ENCODE results near the gene SRXN1.

The SRXN1 gene

GRCh38 chr20:653110-653589, at the start of gene SRXN1:
TSS of gene SRXN1 (minus strand) at chr20:653200. CDS start at chr20:653185, 15 bp downstream.
- ChIA-PET CTCF (no interaction called here), POLR2A (no interaction called here)
- peak; percentile 87 for DNase-seq (ENCODE audit: extremely low spot score)
- TF ChIP-seq FOXM1 (IDR thresholded peaks at IDR 0.05; ENCODE audit: borderline replicate concordance) (peak; percentile 57; the same call in 1 of the 2 replicates), ARNT (IDR thresholded peaks at IDR 0.05) (no peak), LEF1 (IDR thresholded peaks at IDR 0.05; ENCODE audit: borderline replicate concordance) (peak; percentile 83; the same call in 1 of the 2 replicates), CTBP1 (IDR thresholded peaks at IDR 0.05; ENCODE audit: borderline replicate concordance) (no peak), BHLHE40 (IDR thresholded peaks at IDR 0.05; ENCODE audit: borderline replicate concordance) (no peak), FOXA1 (IDR thresholded peaks at IDR 0.05) (no peak)

- no peak for DNase-seq (ENCODE audit: extremely low spot score)
- TF ChIP-seq L3MBTL2 (conservative IDR thresholded peaks at IDR 0.05) (no peak), FOXM1 (IDR thresholded peaks at IDR 0.05; ENCODE audit: borderline replicate concordance) (no peak), FOXK2 (IDR thresholded peaks at IDR 0.05) (no peak), BHLHE40 (IDR thresholded peaks at IDR 0.05; ENCODE audit: borderline replicate concordance) (no peak), ELF4 (IDR thresholded peaks at IDR 0.05) (no peak), HDGF (IDR thresholded peaks at IDR 0.05; ENCODE audit: borderline replicate concordance) (no peak), NFRKB (IDR thresholded peaks at IDR 0.05) (no peak), FOXA1 (IDR thresholded peaks at IDR 0.05) (no peak), SP1 (IDR thresholded peaks at IDR 0.05) (no peak), ARNT (IDR thresholded peaks at IDR 0.05) (no peak), ZNF384 (IDR thresholded peaks at IDR 0.05) (no peak), LEF1 (IDR thresholded peaks at IDR 0.05; ENCODE audit: borderline replicate concordance) (no peak), SUZ12 (IDR thresholded peaks at IDR 0.05) (no peak), CTBP1 (IDR thresholded peaks at IDR 0.05; ENCODE audit: borderline replicate concordance) (no peak), PKNOX1 (IDR thresholded peaks at IDR 0.05) (no peak), TARDBP (IDR thresholded peaks at IDR 0.05) (no peak)
- CTCF ChIA-PET = no interaction called here
- POLR2A ChIA-PET = no interaction called here
Measured at GRCh38 chr20:701401-702129, 48.6 kb upstream of the SRXN1 start.

GRCh38 chr20:699811-700338, 46.9 kb upstream of the SRXN1 start:
- ChIA-PET CTCF (interaction anchor here (0.7 kb wide), 1 partner anchor 33 kb away, joined by 3 read pairs; no protein-coding TSS in a partner anchor), POLR2A (no interaction called here)
- TF ChIP-seq SP1 (IDR thresholded peaks at IDR 0.05) = no peak
- DNase-seq (ENCODE audit: extremely low spot score) = no peak

- ChIA-PET CTCF (no interaction called here), POLR2A (no interaction called here)
- DNase-seq (ENCODE audit: extremely low spot score) = no peak
- no peak for TF ChIP-seq FOXM1 (IDR thresholded peaks at IDR 0.05; ENCODE audit: borderline replicate concordance)
- TF ChIP-seq FOXK2 (IDR thresholded peaks at IDR 0.05) = no peak
- no peak for TF ChIP-seq TARDBP (IDR thresholded peaks at IDR 0.05)
- TF ChIP-seq ELF4 (IDR thresholded peaks at IDR 0.05) = no peak
- TF ChIP-seq FOXA1 (IDR thresholded peaks at IDR 0.05) = no peak
- TF ChIP-seq SUZ12 (IDR thresholded peaks at IDR 0.05) = no peak
- TF ChIP-seq HDGF (IDR thresholded peaks at IDR 0.05; ENCODE audit: borderline replicate concordance) = no peak
- no peak for TF ChIP-seq LEF1 (IDR thresholded peaks at IDR 0.05; ENCODE audit: borderline replicate concordance)
- no peak for TF ChIP-seq NFRKB (IDR thresholded peaks at IDR 0.05)
- TF ChIP-seq BHLHE40 (IDR thresholded peaks at IDR 0.05; ENCODE audit: borderline replicate concordance) = no peak
- TF ChIP-seq ARNT (IDR thresholded peaks at IDR 0.05) = no peak
- no peak for TF ChIP-seq SP1 (IDR thresholded peaks at IDR 0.05)
- TF ChIP-seq PKNOX1 (IDR thresholded peaks at IDR 0.05) = no peak
- no peak for TF ChIP-seq CTBP1 (IDR thresholded peaks at IDR 0.05; ENCODE audit: borderline replicate concordance)
- no peak for TF ChIP-seq ZNF384 (IDR thresholded peaks at IDR 0.05)
- no peak for TF ChIP-seq L3MBTL2 (conservative IDR thresholded peaks at IDR 0.05)
Measured at GRCh38 chr20:699342-699741, 46.3 kb upstream of the SRXN1 start.

GRCh38 chr20:698276-698675, 45.3 kb upstream of the SRXN1 start:
- no peak for TF ChIP-seq TARDBP (IDR thresholded peaks at IDR 0.05)
- TF ChIP-seq FOXK2 (IDR thresholded peaks at IDR 0.05) = no peak
- TF ChIP-seq NFRKB (IDR thresholded peaks at IDR 0.05) = no peak
- TF ChIP-seq FOXM1 (IDR thresholded peaks at IDR 0.05; ENCODE audit: borderline replicate concordance) = no peak
- TF ChIP-seq FOXA1 (IDR thresholded peaks at IDR 0.05) = no peak
- TF ChIP-seq HDGF (IDR thresholded peaks at IDR 0.05; ENCODE audit: borderline replicate concordance) = no peak
- no peak for TF ChIP-seq ELF4 (IDR thresholded peaks at IDR 0.05)
- TF ChIP-seq ARNT (IDR thresholded peaks at IDR 0.05) = no peak
- TF ChIP-seq SUZ12 (IDR thresholded peaks at IDR 0.05) = no peak
- no peak for TF ChIP-seq LEF1 (IDR thresholded peaks at IDR 0.05; ENCODE audit: borderline replicate concordance)
- TF ChIP-seq PKNOX1 (IDR thresholded peaks at IDR 0.05) = no peak
- no peak for TF ChIP-seq ZNF384 (IDR thresholded peaks at IDR 0.05)
- no peak for TF ChIP-seq BHLHE40 (IDR thresholded peaks at IDR 0.05; ENCODE audit: borderline replicate concordance)
- TF ChIP-seq L3MBTL2 (conservative IDR thresholded peaks at IDR 0.05) = no peak
- TF ChIP-seq CTBP1 (IDR thresholded peaks at IDR 0.05; ENCODE audit: borderline replicate concordance) = no peak
- no peak for TF ChIP-seq SP1 (IDR thresholded peaks at IDR 0.05)
- POLR2A ChIA-PET = no interaction called here
- CTCF ChIA-PET = no interaction called here
- no peak for DNase-seq (ENCODE audit: extremely low spot score)

- ChIA-PET POLR2A (no interaction called here), CTCF (no interaction called here)
- TF ChIP-seq FOXK2 (IDR thresholded peaks at IDR 0.05) (no peak), LEF1 (IDR thresholded peaks at IDR 0.05; ENCODE audit: borderline replicate concordance) (no peak), SP1 (IDR thresholded peaks at IDR 0.05) (no peak), NFRKB (IDR thresholded peaks at IDR 0.05) (no peak), FOXM1 (IDR thresholded peaks at IDR 0.05; ENCODE audit: borderline replicate concordance) (no peak), FOXA1 (IDR thresholded peaks at IDR 0.05) (no peak), ELF4 (IDR thresholded peaks at IDR 0.05) (no peak), CTBP1 (IDR thresholded peaks at IDR 0.05; ENCODE audit: borderline replicate concordance) (no peak), SUZ12 (IDR thresholded peaks at IDR 0.05) (no peak), TARDBP (IDR thresholded peaks at IDR 0.05) (no peak), ZNF384 (IDR thresholded peaks at IDR 0.05) (no peak), L3MBTL2 (conservative IDR thresholded peaks at IDR 0.05) (no peak), BHLHE40 (IDR thresholded peaks at IDR 0.05; ENCODE audit: borderline replicate concordance) (no peak), HDGF (IDR thresholded peaks at IDR 0.05; ENCODE audit: borderline replicate concordance) (no peak), PKNOX1 (IDR thresholded peaks at IDR 0.05) (no peak), ARNT (IDR thresholded peaks at IDR 0.05) (no peak)
- no peak for DNase-seq (ENCODE audit: extremely low spot score)
Measured at GRCh38 chr20:697826-698225, 44.8 kb upstream of the SRXN1 start.

Measured in HEK293T (cell line).